GM23248 (cell line): ENCODE data around the gene TEX264. TPM values are rescaled to one million over a fixed set of nuclear protein-coding genes. Genes with fewer than 3 reads are reported as not detected.

Source experiments
- DNase-seq: peaks from one replicate; pipeline ENCODE4 v3.0.0-alpha.2; 2015
- H2AFZ ChIP-seq: fragments of 200-600 bp; sonication (generic); 2 replicates; pipeline ENCODE4 v1.6.1; 2016; ENCODE audit warnings: antibody characterized with exemption
- H3F3A ChIP-seq: fragments of 200-600 bp; sonication (generic); 2 replicates; pipeline ENCODE4 v1.6.1; 2016; ENCODE audit warnings: mild to moderate bottlenecking, antibody characterized with exemption, mixed run types; ENCODE audit not compliant: insufficient read depth
- H3K27ac ChIP-seq: fragments of 200-600 bp; sonication (generic); 2 replicates; pipeline ENCODE4 v1.5.1; 2016; ENCODE audit warnings: mild to moderate bottlenecking
- H3K27me3 ChIP-seq: fragments of 200-600 bp; sonication (generic); replicated peaks from 2 replicates; pipeline ENCODE4 v1.6.1; 2016; ENCODE audit warnings: mild to moderate bottlenecking; ENCODE audit not compliant: insufficient read depth
- H3K36me3 ChIP-seq: fragments of 200-600 bp; sonication (generic); 2 replicates; pipeline ENCODE4 v1.6.1; 2016; ENCODE audit warnings: low read depth, mild to moderate bottlenecking
- H3K4me1 ChIP-seq: fragments of 200-600 bp; sonication (generic); 2 replicates; pipeline ENCODE4 v1.6.1; 2016; ENCODE audit warnings: mild to moderate bottlenecking; ENCODE audit not compliant: insufficient read depth
- H3K4me2 ChIP-seq: fragments of 200-600 bp; sonication (generic); one replicate; pipeline ENCODE4 v1.6.1; 2016; ENCODE audit warnings: mild to moderate bottlenecking; ENCODE audit not compliant: unreplicated experiment
- H3K4me3 ChIP-seq: fragments of 200-600 bp; sonication (generic); 2 replicates; pipeline ENCODE4 v1.5.1; 2016; ENCODE audit warnings: mild to moderate bottlenecking
- H3K79me2 ChIP-seq: fragments of 200-600 bp; sonication (generic); 2 replicates; pipeline ENCODE4 v1.6.1; 2016; ENCODE audit warnings: mild to moderate bottlenecking; ENCODE audit not compliant: insufficient read depth
- H3K9ac ChIP-seq: fragments of 200-600 bp; sonication (generic); 2 replicates; pipeline ENCODE4 v1.6.1; 2016; ENCODE audit warnings: mild to moderate bottlenecking
- H3K9me2 ChIP-seq: fragments of 200-600 bp; sonication (generic); 2 replicates; pipeline ENCODE4 v1.6.1; 2016; ENCODE audit warnings: mixed run types, mild to moderate bottlenecking, moderate library complexity; ENCODE audit not compliant: insufficient read depth
- H3K9me3 ChIP-seq: fragments of 200-600 bp; sonication (generic); one replicate; pipeline ENCODE4 v1.6.1; 2017; ENCODE audit warnings: low read depth
- H4K20me1 ChIP-seq: fragments of 200-600 bp; sonication (generic); 2 replicates; pipeline ENCODE4 v1.6.0; 2016; ENCODE audit not compliant: insufficient read depth
- EZH2 ChIP-seq: fragments of 200-600 bp; sonication (generic); IDR thresholded peaks from 2 replicates; pipeline ENCODE4 v1.6.1; 2018; ENCODE audit warnings: antibody characterized with exemption, mild to moderate bottlenecking; ENCODE audit not compliant: insufficient read depth, poor library complexity, severe bottlenecking
- EZH2phosphoT487 ChIP-seq: fragments of 200-600 bp; sonication (generic); IDR thresholded peaks from 2 replicates; pipeline ENCODE4 v1.6.1; 2018; ENCODE audit warnings: antibody characterized with exemption, moderate library complexity, mild to moderate bottlenecking, low read depth; ENCODE audit not compliant: insufficient read depth
- WGBS, 2 experiments: methylation state at CpG; one replicate each; pipeline ENCODE4 v1.1.6; 2015 to 2017; ENCODE audit warnings: low lambda C conversion rate in 2 of 2, low coverage in 1 of 2; ENCODE audit errors: missing lambda C conversion rate in 2 of 2; 5-methylcytosine and 5-hydroxymethylcytosine counted together
- in situ Hi-C: fragments of 300-500 bp; cut with MboI; formaldehyde crosslinking; loops from 2 replicates; pipeline ENCODE4 v1.15.0; 2020
- polyA plus RNA-seq: library from polyadenylated mRNA; unstranded; fragments of >200 nt; fragmentation: Nextera tagmentation; extraction: Ambion mirVana; gene quantifications from 2 replicates; pipeline ENCODE4 v1.2.1, GENCODE V29; 2016
- total RNA-seq: library from RNA; depleted of rRNA; stranded (reverse); fragments of >200 nt; shearing (Covaris generic); gene quantifications from 2 replicates; pipeline ENCODE4 v1.2.3, GENCODE V29; 2014

The TEX264 gene
- total and polyA plus RNA-seq, 2 experiments from 2014 or later = 66.7 to 89.8 TPM

DNA sequence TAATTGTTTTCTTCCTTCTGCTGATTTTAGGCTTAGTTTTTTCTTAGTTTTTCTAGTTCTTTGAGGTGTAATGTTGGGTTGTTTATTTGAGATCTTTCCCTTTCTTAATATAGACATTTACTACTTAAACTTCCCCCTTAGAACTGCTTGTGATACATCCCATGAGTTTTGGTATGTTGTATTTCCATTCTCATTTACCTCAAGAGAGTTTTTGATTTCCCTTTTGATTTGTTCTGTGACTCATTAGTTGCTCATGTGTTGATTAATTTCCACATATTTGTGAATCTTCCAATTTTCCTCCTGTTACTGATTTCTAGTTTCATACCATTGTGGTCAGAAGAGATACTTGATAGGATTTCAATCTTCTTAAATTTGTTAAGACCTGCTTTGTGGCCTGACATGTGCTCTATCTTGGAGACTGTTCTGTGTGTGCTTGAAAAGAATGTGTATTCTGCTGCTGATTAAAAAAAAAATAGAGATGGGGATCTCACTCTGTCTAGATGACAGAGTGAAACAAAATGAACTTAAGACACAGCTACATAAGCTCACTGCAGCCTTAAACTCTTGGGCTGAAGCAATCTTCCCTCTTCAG, 58.1 kb downstream of the TEX264 start:
- Histone ChIP-seq H2AFZ (no peak overlapping the region), H3K4me3 (no peak overlapping the region), H3K9me3 (no peaks in the 10 kb centered on the region), H3K9me2 (no peaks in the 10 kb centered on the region), H4K20me1 (no peaks in the 10 kb centered on the region), H3K27ac (no peak overlapping the region), H3K36me3 (no peaks in the 10 kb centered on the region), H3F3A (no peaks in the 10 kb centered on the region), H3K4me1 (0 out of 2 replicates have a peak, but pooled peaks cover 7% of the 10 kb centered on the region), H3K4me2 (no peak overlapping the region), H3K79me2 (no peaks in the 10 kb centered on the region), H3K27me3 (peaks cover 9% of the 10 kb centered on the region; the same call in 1 of the 2 replicates), H3K9ac (no peak overlapping the region)
- in situ Hi-C loops = no loop called here
- TF ChIP-seq EZH2 = no peak
- TF ChIP-seq EZH2phosphoT487 = no peak
- DNase-seq = no peak

DNA sequence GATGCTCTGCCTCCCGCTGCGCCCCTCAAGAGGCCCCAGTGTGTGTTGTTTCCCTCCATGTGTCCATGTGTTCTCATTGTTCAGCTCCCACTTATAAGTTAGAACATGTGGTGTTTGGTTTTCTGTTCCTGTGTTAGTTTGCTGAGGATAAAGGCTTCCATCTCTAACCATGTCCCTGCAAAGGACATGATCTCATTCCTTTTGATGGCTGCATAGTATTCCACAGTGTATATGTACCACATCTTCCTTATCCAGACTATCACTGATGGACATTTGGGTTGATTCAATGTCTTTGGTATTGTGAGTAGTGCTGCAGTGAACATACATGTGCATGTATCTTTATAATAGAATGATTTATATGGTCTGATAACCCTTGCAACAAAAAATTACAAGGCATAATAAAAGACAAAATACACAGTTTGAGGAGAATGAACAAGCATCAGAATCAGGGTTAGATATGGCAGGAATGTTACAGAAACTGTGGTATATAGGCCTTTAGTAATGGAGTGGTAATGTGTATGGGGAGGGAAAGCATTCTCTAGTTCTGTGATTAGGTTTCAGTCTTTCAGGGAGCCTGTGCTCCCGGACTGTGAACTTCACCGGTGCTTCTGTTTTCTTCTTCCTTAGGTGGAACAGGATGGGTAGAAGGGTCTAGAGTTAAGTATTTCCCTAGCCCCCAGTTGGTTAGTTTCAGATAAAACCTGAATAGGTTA, 63.0 kb downstream of the TEX264 start:
- Histone ChIP-seq H3K4me2 (no peak overlapping the region), H3K9ac (no peak overlapping the region), H3K27ac (no peak overlapping the region), H3K9me3 (no peaks in the 10 kb centered on the region), H2AFZ (no peak overlapping the region), H3K4me1 (0 out of 2 replicates have a peak, but pooled peaks cover 7% of the 10 kb centered on the region), H3K9me2 (no peaks in the 10 kb centered on the region), H3F3A (no peaks in the 10 kb centered on the region), H3K79me2 (no peaks in the 10 kb centered on the region), H3K27me3 (peaks cover 18% of the 10 kb centered on the region), H3K4me3 (no peak overlapping the region), H4K20me1 (no peaks in the 10 kb centered on the region), H3K36me3 (no peaks in the 10 kb centered on the region)
- no peak for DNase-seq
- in situ Hi-C loops = no loop called here
- TF ChIP-seq EZH2phosphoT487 = no peak
- TF ChIP-seq EZH2 = no peak
- WGBS, 2 experiments = 69 to 73% methylated on average over 4 of the region's 4 CpGs

DNA sequence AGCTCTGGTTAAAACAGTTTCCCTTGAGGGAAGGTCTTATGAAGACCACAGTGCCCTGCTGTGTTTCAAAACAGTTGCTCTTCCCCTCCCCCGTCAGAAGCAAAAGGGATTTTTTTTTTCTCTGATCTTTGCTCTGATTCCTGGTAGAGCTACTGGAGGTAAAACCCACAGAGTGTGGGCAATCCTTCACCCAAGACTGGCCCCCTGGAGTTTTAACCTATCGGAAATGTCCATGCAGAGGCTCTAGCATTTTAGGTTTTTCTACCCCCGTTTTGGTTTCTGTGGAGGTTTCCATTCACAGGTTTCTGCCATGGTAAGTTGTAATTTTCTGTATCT, 63.5 kb downstream of the TEX264 start:
- Histone ChIP-seq H3K9ac (no peak overlapping the region), H3K4me1 (0 out of 2 replicates have a peak, but pooled peaks cover 1% of the 10 kb centered on the region), H3F3A (no peaks in the 10 kb centered on the region), H4K20me1 (no peaks in the 10 kb centered on the region), H3K4me2 (no peak overlapping the region), H3K9me2 (no peaks in the 10 kb centered on the region), H3K27ac (no peak overlapping the region), H3K9me3 (no peaks in the 10 kb centered on the region), H2AFZ (no peak overlapping the region), H3K4me3 (no peak overlapping the region), H3K27me3 (peaks cover 21% of the 10 kb centered on the region), H3K36me3 (no peaks in the 10 kb centered on the region), H3K79me2 (no peaks in the 10 kb centered on the region)
- TF ChIP-seq EZH2 = no peak
- TF ChIP-seq EZH2phosphoT487 = no peak
- in situ Hi-C loops = no loop called here
- no peak for DNase-seq
- WGBS, 2 experiments = 11 to 14% methylated on average over 3 of the region's 3 CpGs

DNA sequence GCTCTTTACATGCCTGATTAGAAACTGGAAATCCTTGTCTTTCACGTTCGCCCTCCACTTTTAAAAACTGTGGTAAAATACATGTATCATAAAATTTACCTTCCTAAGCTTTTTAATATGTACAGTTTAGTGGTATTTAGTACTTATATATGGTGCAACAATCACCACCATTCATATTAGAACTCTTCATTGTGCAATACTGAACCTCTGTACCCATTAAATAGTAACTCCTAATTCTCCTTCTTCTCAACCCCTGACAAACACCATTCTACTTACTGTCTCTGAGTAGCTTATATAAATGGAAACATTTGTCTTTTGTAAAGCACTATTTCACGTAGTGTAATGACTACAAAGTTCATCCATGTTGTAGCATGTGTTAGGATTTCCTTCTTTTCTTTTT, 64.0 kb downstream of the TEX264 start:
- DNase-seq = no peak
- no peak overlapping the region for H3K27ac ChIP-seq
- H3K4me3 ChIP-seq = no peak overlapping the region
- 27 to 38% methylated on average over 3 of the region's 3 CpGs for WGBS, 2 experiments
- H3K4me2 ChIP-seq = no peak overlapping the region
- no peak for TF ChIP-seq EZH2phosphoT487
- TF ChIP-seq EZH2 = no peak
- no peaks in the 10 kb centered on the region for H3F3A ChIP-seq
- H2AFZ ChIP-seq = no peak overlapping the region
- in situ Hi-C loops = no loop called here
- no peaks in the 10 kb centered on the region for H3K9me3 ChIP-seq
- H3K27me3 ChIP-seq = peaks cover 25% of the 10 kb centered on the region
- H3K9ac ChIP-seq = no peak overlapping the region
- H4K20me1 ChIP-seq = no peaks in the 10 kb centered on the region
- no peaks in the 10 kb centered on the region for H3K9me2 ChIP-seq
- no peaks in the 10 kb centered on the region for H3K36me3 ChIP-seq
- no peaks in the 10 kb centered on the region for H3K4me1 ChIP-seq
- H3K79me2 ChIP-seq = no peaks in the 10 kb centered on the region

DNA sequence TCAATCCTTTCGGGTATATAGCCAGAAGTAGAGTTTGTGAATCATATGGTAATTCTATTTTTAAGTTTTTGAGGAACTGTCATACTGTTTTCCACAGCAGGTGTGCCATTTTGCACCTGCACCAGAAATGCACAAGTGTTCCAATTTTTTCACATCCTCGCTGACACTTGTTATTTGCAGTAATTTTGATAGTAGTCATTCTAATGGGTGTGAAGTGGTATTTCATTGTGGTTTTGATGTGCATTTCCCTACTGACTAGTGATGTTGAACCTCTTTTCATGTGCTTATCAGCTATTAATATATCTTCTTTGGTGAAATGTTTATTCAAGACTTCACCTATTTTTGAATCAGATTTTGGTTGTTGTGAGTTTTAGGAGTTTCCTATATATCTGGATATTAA, 64.9 kb downstream of the TEX264 start:
- Histone ChIP-seq H3K9ac (no peak overlapping the region), H4K20me1 (no peaks in the 10 kb centered on the region), H2AFZ (no peak overlapping the region), H3K27me3 (peaks cover 25% of the 10 kb centered on the region; the same call in 1 of the 2 replicates), H3K4me2 (no peak overlapping the region), H3K79me2 (no peaks in the 10 kb centered on the region), H3K27ac (no peak overlapping the region), H3K36me3 (no peaks in the 10 kb centered on the region), H3F3A (no peaks in the 10 kb centered on the region), H3K9me2 (no peaks in the 10 kb centered on the region), H3K9me3 (no peaks in the 10 kb centered on the region), H3K4me1 (no peaks in the 10 kb centered on the region), H3K4me3 (no peak overlapping the region)
- in situ Hi-C loops = no loop called here
- DNase-seq = no peak
- WGBS, 2 experiments = 15 to 16% methylated on average over 2 of the region's 2 CpGs
- no peak for TF ChIP-seq EZH2phosphoT487
- no peak for TF ChIP-seq EZH2
